A172 (cell line): ENCODE data around the gene SNAP47. TPM values are rescaled to one million over a fixed set of nuclear protein-coding genes. Genes with fewer than 3 reads are reported as not detected.

Source experiments
- DNase-seq: peaks from one replicate; pipeline ENCODE4 v3.0.0-alpha.2; 2015; ENCODE audit warnings: low spot score
- total RNA-seq: library from RNA; depleted of rRNA; stranded (reverse); fragments of >200 nt; shearing (Covaris generic); gene quantifications from 2 replicates; pipeline ENCODE4 v1.2.3, GENCODE V29; 2014

SNAP47 gene
- total RNA-seq, 1 experiment from 2014 or later: 89.0 TPM

DNA sequence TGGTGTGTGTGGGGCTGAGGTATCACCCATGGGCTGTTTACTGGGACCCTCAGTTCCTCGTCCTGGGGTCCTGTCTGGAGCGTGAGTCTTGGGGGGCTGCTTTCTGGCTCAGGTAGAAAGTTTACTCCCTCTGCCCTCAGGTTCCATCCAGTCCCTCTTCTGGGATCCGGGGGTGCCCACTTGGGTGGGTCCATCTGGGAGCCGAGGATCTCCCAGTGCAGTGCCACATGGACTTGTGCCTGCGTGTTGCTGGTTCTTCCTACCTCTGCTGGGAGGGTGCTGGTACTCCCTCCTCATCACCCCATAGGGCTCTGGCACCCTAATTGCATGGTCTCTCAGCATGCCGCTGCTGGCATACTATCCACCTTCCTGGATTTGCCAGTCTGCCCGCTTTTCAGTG, 14.0 kb downstream of the SNAP47 start:
- DNase-seq: no peak

GRCh38 chr1:227749916-227750710, 14.9 kb downstream of the SNAP47 start:
- no peak for DNase-seq

- DNase-seq: peak; percentile 88
Measured at GRCh38 chr1:227753999-227754711, 18.9 kb downstream of the SNAP47 start.

DNA sequence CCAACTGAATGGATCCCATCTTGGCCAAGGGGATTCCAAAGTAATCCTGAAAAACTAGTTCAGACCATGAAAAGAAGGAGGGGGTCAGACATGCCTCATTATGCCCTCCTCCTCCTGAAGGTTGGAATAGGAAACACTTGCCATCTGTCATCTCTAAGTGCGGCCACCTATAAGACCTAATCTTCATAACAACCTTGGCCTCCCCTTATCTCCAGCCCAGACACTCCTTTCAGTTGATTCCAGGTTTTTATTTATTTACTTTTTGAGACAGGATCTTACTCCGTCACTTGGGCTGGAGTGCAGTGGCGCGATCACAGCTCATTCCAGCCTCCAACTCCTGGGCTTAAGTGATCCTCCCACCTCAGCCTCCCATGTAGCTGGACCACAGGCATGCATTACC, 19.7 kb downstream of the SNAP47 start:
- no peak for DNase-seq

- no peak for DNase-seq
Measured at GRCh38 chr1:227756172-227756959, 21.1 kb downstream of the SNAP47 start.

- DNase-seq: no peak
Measured at GRCh38 chr1:227757781-227758180, 22.5 kb downstream of the SNAP47 start.

- DNase-seq: no peak
Measured at GRCh38 chr1:227758366-227758765, 23.1 kb downstream of the SNAP47 start.

- peak; percentile 98 for DNase-seq
Measured at GRCh38 chr1:227759341-227760300, 24.4 kb downstream of the SNAP47 start.

DNA sequence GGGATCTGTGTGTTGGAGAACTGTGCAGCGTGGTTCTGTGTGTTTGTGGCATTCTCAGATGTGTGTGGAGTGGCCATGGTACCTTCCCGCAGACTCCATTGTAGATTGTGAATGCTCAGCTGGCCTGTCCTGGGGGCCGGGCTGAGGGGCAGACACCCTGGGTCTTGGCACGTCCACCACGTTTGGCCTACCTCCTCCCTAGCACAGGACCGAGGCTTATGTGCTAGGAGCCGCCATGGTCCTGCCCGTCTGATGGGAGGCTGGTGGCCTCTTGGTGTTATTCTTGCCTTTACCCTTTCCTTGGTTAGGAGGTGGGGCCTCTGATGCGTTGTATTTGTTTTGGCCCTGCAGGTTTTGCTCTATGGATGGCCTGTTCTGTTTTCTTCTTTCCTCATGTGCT, 25.1 kb downstream of the SNAP47 start:
- no peak for DNase-seq

- DNase-seq: no peak
Measured at GRCh38 chr1:227761621-227762230, 26.5 kb downstream of the SNAP47 start.

GRCh38 chr1:227762231-227762911, 27.1 kb downstream of the SNAP47 start:
- peak; percentile 86 for DNase-seq

- DNase-seq: no peak
Measured at GRCh38 chr1:227763246-227764018, 28.2 kb downstream of the SNAP47 start.

GRCh38 chr1:227764019-227764391, 28.8 kb downstream of the SNAP47 start:
- DNase-seq: peak; percentile 88

DNA sequence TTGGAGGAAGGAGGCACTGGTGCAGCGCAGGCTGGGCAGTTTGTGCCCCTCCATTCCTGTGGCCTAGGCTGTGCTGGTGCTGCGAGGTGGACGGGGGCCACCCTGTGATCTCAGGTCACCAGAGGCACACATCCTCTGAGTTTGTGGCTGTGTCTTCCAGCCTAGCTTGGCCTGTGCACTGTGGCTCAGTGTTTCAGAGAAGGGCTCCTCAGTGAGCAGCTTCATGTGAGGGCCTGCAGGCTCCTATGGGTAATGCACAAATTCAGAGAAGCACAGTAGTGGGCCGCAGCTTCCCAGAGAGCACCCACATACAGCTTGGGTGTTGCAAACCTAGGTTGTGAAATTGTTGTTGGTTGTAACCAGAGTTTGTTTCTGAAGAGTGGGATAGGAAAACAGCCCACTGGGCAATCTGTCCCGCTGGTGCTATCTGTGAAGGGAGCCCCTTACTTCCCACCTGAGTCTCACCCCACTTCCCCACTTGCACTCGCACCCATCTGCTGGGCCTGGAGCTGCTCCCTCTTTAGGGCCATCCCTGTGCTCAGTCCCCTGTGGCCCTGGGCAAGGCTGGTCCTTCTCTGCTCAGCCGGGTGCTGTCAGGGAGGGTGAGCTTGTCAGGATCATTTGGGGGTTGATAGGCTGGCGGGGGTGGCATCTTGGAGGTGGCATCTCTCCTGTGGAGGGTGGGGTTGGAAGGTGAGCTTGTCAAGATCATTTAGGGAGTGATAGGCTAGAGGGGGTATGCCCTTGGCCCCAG, 30.2 kb downstream of the SNAP47 start:
- DNase-seq: no peak

GRCh38 chr1:227766015-227766634, 30.9 kb downstream of the SNAP47 start:
- peak; percentile 95 for DNase-seq

- no peak for DNase-seq
Measured at GRCh38 chr1:227766653-227767277, 31.5 kb downstream of the SNAP47 start.

DNA sequence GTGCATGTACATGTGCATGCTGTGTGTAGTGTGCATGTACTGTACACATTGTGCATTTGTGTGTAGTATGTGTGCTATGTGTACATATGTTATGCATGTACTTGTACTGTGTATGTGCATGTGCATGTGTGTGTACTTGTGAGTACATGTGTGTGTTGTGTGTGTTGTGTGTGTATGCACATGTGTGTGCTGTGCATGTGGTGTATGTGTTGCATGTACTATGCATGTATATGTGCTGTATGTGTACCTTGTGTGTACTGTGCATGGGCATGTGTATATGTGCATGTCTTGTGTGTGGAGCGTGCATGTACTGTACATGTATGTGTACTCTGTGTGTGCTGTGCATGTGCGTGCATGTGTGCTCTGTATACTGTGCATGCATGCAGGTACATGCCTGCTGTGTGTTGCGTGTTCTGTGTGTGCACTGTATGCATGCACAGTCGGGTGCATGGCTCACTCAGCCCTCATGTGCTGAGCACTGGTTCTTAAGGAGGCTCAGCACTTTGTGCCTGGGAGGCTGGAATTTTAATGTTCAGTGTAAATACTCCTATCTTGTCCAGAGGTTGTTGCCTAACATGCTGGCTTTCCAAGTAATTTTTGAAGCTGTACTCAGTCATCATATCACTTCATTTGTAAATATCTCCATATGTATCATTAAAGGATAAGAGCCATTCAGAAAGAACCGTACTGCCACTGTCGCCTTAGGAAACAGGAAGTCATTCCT, 32.3 kb downstream of the SNAP47 start:
- no peak for DNase-seq
